Activated CD4-positive, alpha-beta T cell treated with anti-CD3 and anti-CD28 coated beads, Interleukin-2, amount 50 U/mL, for 48 hours (primary cell): Measurements from ENCODE around the gene CELF4.

Experiments
- DNase-seq, 2 experiments: peaks; one replicate each; pipeline ENCODE4 v3.0.0-alpha.2; 2020

Gene CELF4

DNA sequence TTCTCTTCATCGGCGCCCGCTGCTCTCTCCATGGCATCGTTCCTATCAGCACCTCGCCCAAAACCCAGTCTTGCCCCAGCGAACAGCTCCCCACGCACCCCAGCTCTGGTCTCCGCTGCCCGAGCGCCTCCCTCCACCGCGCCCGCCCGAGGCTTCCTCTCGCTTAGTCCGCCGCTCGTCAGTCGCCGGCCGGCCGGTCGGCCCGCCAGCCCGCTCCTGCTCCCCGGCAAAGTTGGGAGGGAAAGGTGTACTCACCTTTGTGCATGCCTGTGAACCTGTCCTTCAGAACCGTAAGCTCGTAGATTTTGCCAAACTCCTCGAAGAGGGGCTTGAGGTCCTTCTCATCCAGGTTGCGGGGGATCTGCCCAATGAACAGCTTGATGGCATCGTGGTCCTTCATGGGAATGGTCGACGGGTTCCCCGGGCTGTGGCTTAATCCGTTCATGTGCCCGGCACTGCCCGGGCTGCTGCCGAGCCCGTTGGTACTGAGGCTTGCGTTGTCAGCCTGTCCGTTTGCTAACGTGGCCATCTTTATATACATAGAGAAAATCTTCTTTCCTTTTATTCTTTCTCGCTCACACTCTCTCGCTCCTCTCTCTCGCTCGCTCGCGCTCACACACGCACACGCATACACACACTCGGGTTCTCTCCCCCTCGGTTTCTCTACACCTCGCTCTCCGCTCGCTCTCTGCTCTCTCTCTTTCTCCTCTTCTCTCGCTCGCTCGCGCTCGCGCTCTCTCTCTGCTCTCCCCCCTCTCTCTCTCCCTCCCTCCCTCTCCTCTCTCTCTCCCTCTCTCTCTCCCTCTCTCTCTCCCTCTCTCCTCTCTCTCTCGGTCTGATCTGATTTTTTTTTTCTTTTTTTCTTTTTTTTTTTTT is at the start of gene CELF4:
CELF4 (minus strand) TSS at position 698 of the 876 bp plus-strand sequence.
- no peak for DNase-seq

DNA sequence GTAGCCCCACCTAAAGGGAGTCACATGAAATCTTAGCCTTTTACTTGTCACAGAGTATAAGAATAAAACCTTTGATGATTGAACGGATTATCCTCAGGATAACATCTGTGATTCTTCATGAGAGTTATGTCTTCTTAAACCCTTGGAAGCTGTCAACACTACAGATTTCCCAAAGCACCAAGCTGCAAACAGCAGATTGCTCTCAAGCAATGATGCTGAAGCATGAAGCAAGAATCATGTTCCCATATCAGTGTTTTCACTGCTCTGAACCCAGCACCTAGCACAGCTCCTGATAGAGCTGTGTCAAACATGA is 47.6 kb upstream of the CELF4 start:
- DNase-seq: no peak

GRCh38 chr18:37612524-37613252 is 47.1 kb upstream of the CELF4 start:
- no peak for DNase-seq

DNA sequence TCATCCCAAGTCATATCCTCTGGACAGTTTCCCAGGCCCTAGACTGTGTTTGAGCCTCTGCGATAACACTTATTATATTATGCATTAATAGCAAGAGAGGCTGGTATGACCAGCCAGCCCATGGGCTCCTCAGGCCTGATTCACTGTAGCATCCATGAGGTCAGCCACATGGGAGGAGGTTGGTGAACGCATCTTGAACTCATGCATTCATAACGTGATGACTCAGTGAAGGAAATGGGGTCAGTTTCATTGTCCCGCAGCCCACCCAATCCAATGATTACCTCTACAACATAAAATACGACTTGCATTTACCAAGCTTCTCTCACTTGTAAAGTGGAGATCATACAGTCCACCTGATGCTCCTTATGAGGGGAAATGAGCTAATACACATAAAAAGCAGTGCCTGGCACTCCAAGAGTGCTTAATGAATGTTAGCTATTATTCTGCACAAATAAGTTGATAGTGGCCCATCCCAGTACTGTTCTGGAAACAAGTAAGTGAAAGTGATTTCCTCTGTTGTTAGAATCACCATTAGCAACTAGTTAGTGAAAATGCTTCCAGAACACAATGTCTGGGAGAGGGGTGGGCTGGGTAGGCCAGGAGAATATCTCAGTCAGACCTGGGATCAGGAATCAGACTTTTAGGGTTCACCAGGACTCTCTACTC is 46.1 kb upstream of the CELF4 start:
- no peak for DNase-seq

- DNase-seq: no peak
Measured at GRCh38 chr18:37608876-37609275, 43.3 kb upstream of the CELF4 start.

DNA sequence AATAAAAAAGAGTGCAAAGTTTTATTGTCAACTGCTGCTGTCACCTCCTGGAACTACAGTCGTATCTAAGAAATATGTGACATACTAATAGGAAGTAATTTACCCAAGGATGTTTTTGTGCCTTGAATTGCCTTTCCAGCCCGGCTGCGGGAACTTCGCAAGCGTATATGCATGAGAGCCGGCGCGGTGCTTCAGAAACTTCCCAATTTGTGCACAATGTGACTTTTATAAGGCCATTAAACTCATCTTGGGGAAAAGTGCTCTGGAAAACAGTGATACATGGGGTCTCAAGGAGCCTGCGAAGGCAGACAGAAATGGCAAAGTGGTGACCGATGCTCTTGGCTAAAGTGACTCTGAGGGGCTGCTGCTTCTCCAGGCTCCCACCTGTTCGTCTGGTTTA is 41.7 kb upstream of the CELF4 start:
- no peak for DNase-seq

DNA sequence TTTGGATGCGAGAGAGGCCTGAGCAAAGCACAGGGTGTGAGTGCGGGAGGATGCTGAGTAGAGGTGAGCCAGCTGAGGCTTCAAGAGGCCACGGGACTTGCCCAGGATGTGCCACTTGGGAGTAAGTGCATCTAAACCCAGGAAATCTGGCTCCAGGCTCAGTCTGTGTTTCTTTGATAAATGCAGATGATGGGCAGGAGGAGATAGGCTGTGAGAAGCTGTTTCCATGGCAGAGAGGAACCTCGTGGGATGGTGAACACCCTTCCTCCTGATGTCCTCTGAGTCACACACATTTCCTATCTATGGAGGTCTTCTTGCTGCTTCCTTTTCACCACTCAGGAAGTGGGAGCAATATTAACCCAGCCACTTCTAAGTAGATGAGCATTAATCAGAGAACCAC is 38.4 kb upstream of the CELF4 start:
- no peak for DNase-seq

GRCh38 chr18:37598966-37599896 is 33.6 kb upstream of the CELF4 start:
- DNase-seq: no peak

- DNase-seq: no peak
Measured at GRCh38 chr18:37598396-37598795, 32.8 kb upstream of the CELF4 start.

DNA sequence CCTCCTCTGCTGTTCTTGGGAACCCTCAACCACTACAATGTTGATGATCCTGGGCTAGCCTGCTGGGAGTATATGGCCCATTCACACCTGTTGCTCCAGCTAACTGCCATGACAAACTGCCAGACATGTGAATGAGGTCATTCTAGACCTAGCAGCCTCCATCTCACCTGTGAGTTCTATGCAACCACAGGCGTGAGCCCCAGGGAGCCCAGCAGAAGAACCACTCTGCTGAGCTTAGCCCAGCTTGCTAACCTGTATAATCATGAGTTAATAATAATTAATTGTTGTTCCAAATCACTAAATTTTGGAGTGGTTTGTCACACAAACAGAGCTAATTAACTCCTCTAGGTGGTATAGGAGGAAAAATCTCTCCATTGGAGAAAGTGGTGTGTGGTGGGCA is 24.7 kb upstream of the CELF4 start:
- DNase-seq: no peak

DNA sequence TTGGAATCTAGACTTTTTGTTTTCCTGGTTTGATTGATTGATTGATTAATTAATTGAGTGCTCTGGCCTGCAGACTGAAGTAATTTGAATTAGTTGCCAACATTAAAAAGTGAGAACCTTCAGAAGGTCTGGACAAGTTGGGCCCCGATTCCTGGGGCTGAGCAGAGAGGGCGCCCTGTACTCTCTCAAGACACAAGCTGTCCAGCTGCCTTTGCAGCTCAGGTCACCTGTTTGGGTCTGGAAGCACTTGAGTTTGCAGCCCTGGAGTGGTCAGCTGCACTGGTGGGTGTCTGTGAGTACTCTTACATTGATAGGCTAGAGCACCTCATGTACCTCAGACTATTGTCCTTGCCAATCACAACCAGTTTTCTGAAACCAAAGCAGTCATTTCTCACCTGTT is 22.7 kb upstream of the CELF4 start:
- no peak for DNase-seq

DNA sequence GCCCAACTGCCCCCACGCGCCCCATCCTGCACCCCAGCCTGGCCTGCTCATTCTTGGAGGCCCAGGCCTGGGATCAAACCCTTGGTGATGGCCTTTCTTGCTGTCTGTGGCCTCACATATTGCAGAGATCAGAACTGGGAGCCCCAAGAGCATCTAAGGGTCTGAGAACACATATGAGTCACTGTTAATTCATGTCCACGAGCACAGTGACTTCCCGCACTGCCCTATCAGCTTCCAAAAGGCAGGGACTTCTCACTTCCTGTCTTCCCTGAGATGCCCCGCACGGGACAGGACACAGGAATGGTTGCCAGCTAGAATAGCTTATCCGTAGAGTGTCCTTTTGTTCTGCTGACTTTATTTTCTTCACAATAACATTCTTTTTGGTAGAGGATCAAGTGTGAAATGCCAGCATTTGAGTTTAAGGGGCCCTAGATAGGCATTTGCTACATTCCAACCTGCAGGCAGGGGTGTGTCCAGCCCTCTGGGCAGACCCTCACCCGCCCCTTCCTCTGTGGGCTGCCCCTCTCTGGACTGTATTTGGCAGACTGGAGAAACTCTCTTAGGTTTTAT is 21.1 kb upstream of the CELF4 start:
- DNase-seq: no peak

- DNase-seq: no peak
Measured at GRCh38 chr18:37584952-37585695, 19.5 kb upstream of the CELF4 start.

GRCh38 chr18:37584217-37584616 is 18.6 kb upstream of the CELF4 start:
- no peak for DNase-seq

DNA sequence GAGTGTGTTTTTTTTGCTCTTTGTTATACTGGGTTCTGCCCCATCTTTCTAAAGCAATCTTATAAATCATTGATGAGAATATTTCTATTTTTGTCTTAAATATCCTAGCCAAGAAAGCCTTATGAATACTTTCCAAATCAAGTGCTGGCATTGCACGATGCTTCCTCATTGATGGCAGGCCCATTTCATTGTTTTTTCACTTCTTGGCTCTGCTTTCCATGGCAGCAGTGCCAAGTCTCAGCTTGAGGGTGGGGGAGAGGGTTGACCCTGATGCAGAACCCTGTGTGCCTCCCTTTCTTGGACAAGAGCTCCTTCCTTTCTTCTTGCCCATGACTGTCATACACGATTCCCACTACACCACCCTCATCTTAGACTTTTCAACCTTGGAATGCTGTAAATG is 16.7 kb upstream of the CELF4 start:
- no peak for DNase-seq

DNA sequence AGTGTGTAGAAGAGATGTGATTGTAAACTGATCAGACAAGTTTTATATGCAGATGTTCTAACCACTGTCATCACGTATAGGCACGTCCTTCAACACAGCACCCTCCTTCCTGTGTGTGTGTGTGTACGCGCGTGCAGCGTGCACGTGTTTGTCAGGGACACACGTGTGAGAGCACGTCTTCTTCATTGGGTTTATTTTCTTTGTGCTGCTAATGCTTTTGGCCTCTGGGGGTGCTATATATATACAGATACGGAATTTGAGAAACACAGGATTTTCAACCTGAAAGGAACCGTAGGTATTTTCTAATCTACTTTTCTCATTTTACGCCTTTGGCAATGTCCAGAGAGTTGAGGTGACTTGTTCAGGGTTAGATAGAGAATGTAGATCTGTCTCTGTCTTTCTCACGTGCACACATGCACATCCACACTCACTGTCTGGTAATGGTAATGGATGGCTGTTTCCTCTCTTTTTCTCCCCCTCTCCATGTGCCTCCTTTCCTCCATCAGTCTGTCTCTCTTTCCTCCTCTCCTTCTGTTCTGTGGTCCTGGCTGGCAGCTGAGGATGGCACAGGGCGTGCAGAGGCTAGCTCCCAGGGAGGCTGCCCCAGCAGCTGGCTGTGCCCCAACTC is 13.4 kb upstream of the CELF4 start:
- no peak for DNase-seq

- no peak for DNase-seq
Measured at GRCh38 chr18:37578182-37578678, 12.6 kb upstream of the CELF4 start.

DNA sequence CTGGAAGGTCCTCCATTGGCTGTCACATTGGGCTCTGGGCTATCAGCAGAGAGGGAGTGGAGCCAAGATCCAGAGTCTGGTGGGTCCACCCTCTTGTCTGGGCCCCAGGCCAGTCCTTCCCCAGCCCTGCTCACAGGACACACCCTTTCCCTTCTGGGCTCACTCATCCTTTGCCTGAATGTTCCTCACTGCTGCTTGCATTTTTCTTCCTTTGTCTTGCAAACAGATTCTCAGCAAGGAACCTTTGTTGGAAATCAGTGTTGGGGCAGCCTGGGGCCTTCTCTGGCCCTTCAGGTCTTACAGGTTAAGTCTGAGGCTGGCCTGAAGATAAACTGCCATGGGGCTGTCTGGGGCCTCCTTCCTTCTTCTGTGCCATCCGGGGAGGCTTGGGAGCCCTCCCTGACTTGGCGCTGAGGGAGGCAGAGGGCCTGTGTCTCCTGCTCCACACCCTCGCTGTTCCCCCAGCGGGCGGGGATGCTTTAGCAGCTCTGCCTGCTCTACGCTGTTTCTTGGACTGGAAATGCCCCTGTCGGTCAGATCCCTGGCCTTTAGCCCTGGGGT is 11.5 kb upstream of the CELF4 start:
- DNase-seq: no peak

DNA sequence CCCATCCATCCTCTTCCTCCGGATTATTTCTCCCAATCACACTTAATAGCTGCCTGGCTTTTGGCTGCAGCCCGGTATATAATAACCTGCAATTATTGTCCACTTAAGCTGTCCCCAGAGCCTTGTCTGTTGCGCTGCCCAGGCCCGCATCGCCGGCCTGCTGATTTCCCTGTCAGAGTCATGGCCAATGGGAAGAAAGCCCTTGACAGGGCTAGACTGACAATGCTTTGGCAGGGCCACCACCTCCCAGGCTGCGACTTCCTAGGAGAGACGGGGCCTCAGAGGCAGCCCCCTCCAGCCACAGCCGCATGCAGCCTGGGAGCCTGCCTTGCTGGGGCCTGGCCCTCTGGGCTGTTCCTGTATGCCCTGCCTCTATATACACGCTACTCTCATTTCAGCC is 10.0 kb upstream of the CELF4 start:
- no peak for DNase-seq

GRCh38 chr18:37574113-37574512 is 8.5 kb upstream of the CELF4 start:
- no peak for DNase-seq

GRCh38 chr18:37572736-37573135 is 7.1 kb upstream of the CELF4 start:
- no peak for DNase-seq
